Stimulated activated naive B cell treated with anti-CD40 and anti-IgM and Interleukin-4, amounts not matched to agents 10 μg/mL and 1 μg/mL and 100 μg/mL, for 72 hours (primary cell): ENCODE data around the gene TMEM135.
"Not testable (repeated sequence)": the region's sequence is repeated elsewhere in the genome, so short reads cannot be mapped to it uniquely, and the experiment has no call there.

Experiments
- ATAC-seq, 2 donors: fragments of 150-1000 bp; cut with Tn5 transposase; replicated peaks; 2 replicates each; pipeline ENCODE4 v1.10.0; 2021; ENCODE audit warnings: moderate library complexity in 1 of 2
- DNase-seq: peaks from one replicate; pipeline ENCODE4 v3.0.0; 2021
- H3K27ac Mint-ChIP-seq: one replicate; pipeline ENCODE4 v1.8.0; 2022; ENCODE audit warnings: mild to moderate bottlenecking, mixed read lengths
- H3K27me3 Mint-ChIP-seq, 2 donors: one replicate each; pipeline ENCODE4 v1.8.0; 2022; ENCODE audit warnings: mixed read lengths in 2 of 2
- H3K36me3 Mint-ChIP-seq, 2 donors: one replicate each; pipeline ENCODE4 v1.8.0; 2022; ENCODE audit warnings: mixed read lengths in 2 of 2, mild to moderate bottlenecking in 1 of 2
- H3K4me1 Mint-ChIP-seq, 2 donors: one replicate each; pipeline ENCODE4 v1.8.0; 2022; ENCODE audit warnings: mixed read lengths in 2 of 2, mild to moderate bottlenecking in 1 of 2
- H3K4me3 Mint-ChIP-seq, 2 donors: one replicate each; pipeline ENCODE4 v1.8.0; 2022; ENCODE audit warnings: mild to moderate bottlenecking in 2 of 2, mixed read lengths in 2 of 2, moderate library complexity in 1 of 2
- H3K9me3 Mint-ChIP-seq, 2 donors: one replicate each; pipeline ENCODE4 v1.8.0; 2022; ENCODE audit warnings: mixed read lengths in 2 of 2, mild to moderate bottlenecking in 1 of 2

TMEM135 gene

GRCh38 chr11:87263979-87264378 is 226.2 kb downstream of the TMEM135 start:
- Mint-ChIP-seq H3K4me3 (no peak overlapping the region), H3K36me3 (peaks cover 3% of the 10 kb centered on the region in 2 donors), H3K9me3 (no peaks in the 10 kb centered on the region), H3K4me1 (peaks cover 0 to 1% of the 10 kb centered on the region in 2 donors), H3K27ac (no peak overlapping the region), H3K27me3 (no peaks in the 10 kb centered on the region)
- no peak for ATAC-seq
- no peak for DNase-seq

- H3K9me3 Mint-ChIP-seq = no peaks in the 10 kb centered on the region
- ATAC-seq = no peak
- no peak overlapping the region for H3K4me3 Mint-ChIP-seq
- H3K4me1 Mint-ChIP-seq = no peaks in the 10 kb centered on the region
- no peak for DNase-seq
- no peak overlapping the region for H3K27ac Mint-ChIP-seq
- H3K36me3 Mint-ChIP-seq = no peaks in the 10 kb centered on the region
- H3K27me3 Mint-ChIP-seq = no peaks in the 10 kb centered on the region
These were observed 227.4 kb downstream of the TMEM135 start for GRCh38 chr11:87265132-87265531.

GRCh38 chr11:87265979-87266378 is 228.2 kb downstream of the TMEM135 start:
- no peaks in the 10 kb centered on the region for H3K9me3 Mint-ChIP-seq
- no peaks in the 10 kb centered on the region for H3K36me3 Mint-ChIP-seq
- DNase-seq (no peak), ATAC-seq (no peak)
- no peaks in the 10 kb centered on the region for H3K27me3 Mint-ChIP-seq
- H3K27ac Mint-ChIP-seq = no peak overlapping the region
- H3K4me3 Mint-ChIP-seq = no peak overlapping the region
- no peaks in the 10 kb centered on the region for H3K4me1 Mint-ChIP-seq

GRCh38 chr11:87266751-87267150 is 229.0 kb downstream of the TMEM135 start:
- no peak for ATAC-seq
- H3K9me3 Mint-ChIP-seq = no peaks in the 10 kb centered on the region
- no peaks in the 10 kb centered on the region for H3K4me1 Mint-ChIP-seq
- no peak overlapping the region for H3K27ac Mint-ChIP-seq
- H3K4me3 Mint-ChIP-seq = no peak overlapping the region
- H3K36me3 Mint-ChIP-seq = no peaks in the 10 kb centered on the region
- no peaks in the 10 kb centered on the region for H3K27me3 Mint-ChIP-seq
- DNase-seq = no peak

GRCh38 chr11:87271951-87272350 is 234.2 kb downstream of the TMEM135 start:
- ATAC-seq, H3K27ac Mint-ChIP-seq, H3K4me1 Mint-ChIP-seq, H3K9me3 Mint-ChIP-seq, H3K4me3 Mint-ChIP-seq, H3K36me3 Mint-ChIP-seq, H3K27me3 Mint-ChIP-seq, DNase-seq: not testable (repeated sequence)

- no peaks in the 10 kb centered on the region for H3K4me1 Mint-ChIP-seq
- no peak overlapping the region for H3K27ac Mint-ChIP-seq
- no peak for ATAC-seq
- no peaks in the 10 kb centered on the region for H3K9me3 Mint-ChIP-seq
- H3K27me3 Mint-ChIP-seq = no peaks in the 10 kb centered on the region
- no peak for DNase-seq
- H3K36me3 Mint-ChIP-seq = peaks cover 0 to 4% of the 10 kb centered on the region in 2 donors
- no peak overlapping the region for H3K4me3 Mint-ChIP-seq
These were observed 237.4 kb downstream of the TMEM135 start for GRCh38 chr11:87275176-87275575.

GRCh38 chr11:87280143-87280542 is 242.4 kb downstream of the TMEM135 start:
- Mint-ChIP-seq H3K4me1 (no peaks in the 10 kb centered on the region), H3K27me3 (no peaks in the 10 kb centered on the region), H3K27ac (no peak overlapping the region), H3K36me3 (peaks cover 1 to 4% of the 10 kb centered on the region in 2 donors), H3K9me3 (no peaks in the 10 kb centered on the region), H3K4me3 (no peak overlapping the region)
- ATAC-seq (no peak), DNase-seq (no peak)

GRCh38 chr11:87281496-87281895 is 243.8 kb downstream of the TMEM135 start:
- Mint-ChIP-seq H3K36me3 (peaks cover 9 to 10% of the 10 kb centered on the region in 2 donors), H3K27ac (no peak overlapping the region), H3K4me3 (no peak overlapping the region), H3K9me3 (no peaks in the 10 kb centered on the region), H3K4me1 (no peaks in the 10 kb centered on the region), H3K27me3 (no peaks in the 10 kb centered on the region)
- no peak for ATAC-seq
- DNase-seq = no peak

- no peaks in the 10 kb centered on the region for H3K4me1 Mint-ChIP-seq
- H3K27me3 Mint-ChIP-seq = no peaks in the 10 kb centered on the region
- no peak overlapping the region for H3K4me3 Mint-ChIP-seq
- ATAC-seq = no peak
- H3K36me3 Mint-ChIP-seq = peaks cover 7 to 9% of the 10 kb centered on the region in 2 donors
- H3K27ac Mint-ChIP-seq = no peak overlapping the region
- DNase-seq = no peak
- no peaks in the 10 kb centered on the region for H3K9me3 Mint-ChIP-seq
These were observed 246.6 kb downstream of the TMEM135 start for GRCh38 chr11:87284306-87284705.

- peaks cover 9 to 13% of the 10 kb centered on the region in 2 donors for H3K36me3 Mint-ChIP-seq
These were observed 247.9 kb downstream of the TMEM135 start for GRCh38 chr11:87285674-87286073.

GRCh38 chr11:87286338-87286737 is 248.6 kb downstream of the TMEM135 start:
- Mint-ChIP-seq H3K27ac (no peak overlapping the region), H3K27me3 (no peaks in the 10 kb centered on the region), H3K4me3 (no peak overlapping the region), H3K36me3 (peaks cover 9 to 13% of the 10 kb centered on the region in 2 donors), H3K4me1 (no peaks in the 10 kb centered on the region), H3K9me3 (no peaks in the 10 kb centered on the region)
- ATAC-seq (no peak), DNase-seq (no peak)

More at GRCh38 chr11:87285674-87286073, 247.9 kb downstream of the TMEM135 start:
- H3K27me3 Mint-ChIP-seq, H3K9me3 Mint-ChIP-seq, H3K4me1 Mint-ChIP-seq, H3K27ac Mint-ChIP-seq, DNase-seq, H3K4me3 Mint-ChIP-seq, ATAC-seq: not testable (repeated sequence)

GRCh38 chr11:87290304-87290922 is 252.7 kb downstream of the TMEM135 start:
- Mint-ChIP-seq H3K27me3 (no peaks in the 10 kb centered on the region), H3K4me1 (peaks cover 0 to 1% of the 10 kb centered on the region in 2 donors), H3K9me3 (no peaks in the 10 kb centered on the region), H3K36me3 (peaks cover 6 to 8% of the 10 kb centered on the region in 2 donors), H3K27ac (no peak overlapping the region), H3K4me3 (no peak overlapping the region)
- DNase-seq (no peak), ATAC-seq (no peak)

GRCh38 chr11:87292598-87292997 is 254.9 kb downstream of the TMEM135 start:
- Mint-ChIP-seq H3K27me3 (no peaks in the 10 kb centered on the region), H3K4me3 (no peak overlapping the region), H3K9me3 (no peaks in the 10 kb centered on the region), H3K27ac (no peak overlapping the region), H3K4me1 (peaks cover 0 to 1% of the 10 kb centered on the region in 2 donors), H3K36me3 (peaks cover 4% of the 10 kb centered on the region in 2 donors)
- DNase-seq = no peak
- no peak for ATAC-seq

GRCh38 chr11:87295237-87295636 is 257.5 kb downstream of the TMEM135 start:
- H3K27ac Mint-ChIP-seq = no peak overlapping the region
- no peaks in the 10 kb centered on the region for H3K27me3 Mint-ChIP-seq
- peaks cover 0 to 1% of the 10 kb centered on the region in 2 donors for H3K4me1 Mint-ChIP-seq
- H3K4me3 Mint-ChIP-seq = no peak overlapping the region
- no peak for ATAC-seq
- DNase-seq = no peak
- no peaks in the 10 kb centered on the region for H3K9me3 Mint-ChIP-seq
- H3K36me3 Mint-ChIP-seq = peaks cover 0 to 2% of the 10 kb centered on the region in 2 donors

- H3K4me1 Mint-ChIP-seq = peaks cover 0 to 1% of the 10 kb centered on the region in 2 donors
- no peaks in the 10 kb centered on the region for H3K27me3 Mint-ChIP-seq
- H3K4me3 Mint-ChIP-seq = no peak overlapping the region
- DNase-seq (no peak), ATAC-seq (no peak)
- peaks cover 0 to 2% of the 10 kb centered on the region in 2 donors for H3K36me3 Mint-ChIP-seq
- H3K9me3 Mint-ChIP-seq = no peaks in the 10 kb centered on the region
- H3K27ac Mint-ChIP-seq = no peak overlapping the region
These were observed 258.9 kb downstream of the TMEM135 start for GRCh38 chr11:87296627-87297026.
